ENCODE results near the gene RNF114. TPM values are rescaled to one million over a fixed set of nuclear protein-coding genes. Genes with fewer than 3 reads are reported as not detected.

RNF114 gene
- polyA plus RNA-seq, 1 of the 3 experiments (the other 2 are of a cell fraction): 55.0 TPM

DNA sequence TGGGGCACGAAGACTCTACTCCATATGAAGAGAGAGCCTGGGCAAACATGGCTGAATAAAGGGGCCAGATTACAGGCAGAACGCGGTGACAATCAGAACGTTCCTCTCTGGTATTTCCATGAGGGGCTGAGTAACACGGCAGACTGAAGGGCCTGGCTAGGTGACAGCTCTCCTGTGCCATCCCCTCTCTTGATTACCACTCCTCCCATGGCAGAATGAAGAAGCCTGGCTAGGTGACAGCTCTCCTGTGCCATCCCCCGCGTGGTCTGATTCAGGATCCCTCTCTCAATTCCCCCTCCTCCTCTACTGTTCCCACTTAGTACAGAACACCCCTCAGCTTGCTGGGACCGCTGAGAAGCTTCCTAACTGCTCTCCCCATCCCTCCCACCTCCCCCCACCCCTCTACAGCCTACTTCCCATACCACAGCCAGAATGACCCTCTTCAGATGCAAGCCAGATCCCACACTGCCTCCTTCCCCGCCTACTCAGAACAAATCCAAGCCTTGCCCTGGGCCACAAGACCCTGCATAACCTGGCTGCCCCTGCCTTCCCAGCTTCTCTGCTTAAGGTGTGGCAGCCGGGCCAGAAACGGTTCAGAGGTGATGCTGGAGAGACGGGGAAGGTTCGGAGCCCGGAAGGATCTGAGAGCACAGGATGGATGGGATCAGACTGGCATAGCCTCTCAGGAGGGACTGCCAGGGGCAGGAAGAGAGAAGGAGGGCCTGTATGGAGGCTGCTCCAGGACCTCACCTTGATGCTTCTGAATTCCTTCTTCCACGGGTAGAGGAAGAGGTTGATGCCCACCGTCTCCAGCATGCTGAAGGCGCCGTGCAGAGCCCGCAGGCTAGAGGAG is 28.6 kb upstream of the RNF114 start:
- WGBS (ENCODE audit: low lambda C conversion rate): 89% methylated on average over 19 of the region's 19 CpGs
- H2AFZ ChIP-seq (ENCODE audit: low read depth): no peak overlapping the region
- POLR2A ChIA-PET: interaction anchor here (1.6 kb wide), 1 partner anchor 8 kb away, joined by 3 read pairs; the partner anchor contains the start of gene SPATA2
- peaks cover 39% of the 10 kb centered on the region for H3K79me2 ChIP-seq (ENCODE audit: insufficient read depth)
- H3K4me3 ChIP-seq (ENCODE audit: low read depth in 2 of 2, low read length in 1 of 2): no peak overlapping the region
- no peak overlapping the region for H3K27ac ChIP-seq (ENCODE audit: low read depth in 2 of 2, low read length in 1 of 2)
- H3K27me3 ChIP-seq (ENCODE audit: insufficient read depth): no peaks in the 10 kb centered on the region
- H3K4me1 ChIP-seq (ENCODE audit: control insufficient read depth in 1 of 2, insufficient read depth in 2 of 2, low read depth in 1 of 2, low read length in 1 of 2): no peaks in the 10 kb centered on the region
- no peaks in the 10 kb centered on the region for H3F3A ChIP-seq (replicated peaks; ENCODE audit: insufficient read depth)
- H4K20me1 ChIP-seq (ENCODE audit: insufficient read depth): peaks cover 27% of the 10 kb centered on the region; the same call in 1 of the 2 replicates
- CTCF ChIA-PET: interaction anchor here (0.9 to 5.8 kb wide), 4 partner anchors 16 to 374 kb away, joined by 3 to 32 read pairs (median 5); no protein-coding TSS in a partner anchor
- no peak for DNase-seq
- no peak overlapping the region for H3K4me2 ChIP-seq
- no peak for TF ChIP-seq RXRA (IDR thresholded peaks at IDR 0.05; ENCODE audit: borderline replicate concordance, low read depth)
- no peak for TF ChIP-seq FOXM1 (IDR thresholded peaks at IDR 0.05; ENCODE audit: low read depth)
- no peak for TF ChIP-seq RCOR1 (IDR thresholded peaks at IDR 0.05; ENCODE audit: low read length)
- TF ChIP-seq, protein P1, sequence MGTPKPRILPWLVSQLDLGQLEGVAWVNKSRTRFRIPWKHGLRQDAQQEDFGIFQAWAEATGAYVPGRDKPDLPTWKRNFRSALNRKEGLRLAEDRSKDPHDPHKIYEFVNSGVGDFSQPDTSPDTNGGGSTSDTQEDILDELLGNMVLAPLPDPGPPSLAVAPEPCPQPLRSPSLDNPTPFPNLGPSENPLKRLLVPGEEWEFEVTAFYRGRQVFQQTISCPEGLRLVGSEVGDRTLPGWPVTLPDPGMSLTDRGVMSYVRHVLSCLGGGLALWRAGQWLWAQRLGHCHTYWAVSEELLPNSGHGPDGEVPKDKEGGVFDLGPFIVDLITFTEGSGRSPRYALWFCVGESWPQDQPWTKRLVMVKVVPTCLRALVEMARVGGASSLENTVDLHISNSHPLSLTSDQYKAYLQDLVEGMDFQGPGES (IDR thresholded peaks at IDR 0.05; ENCODE audit: low read depth, low read length): no peak
- no peak for TF ChIP-seq YY1 (IDR thresholded peaks at IDR 0.05; ENCODE audit: low read depth)
- TF ChIP-seq, protein P2, sequence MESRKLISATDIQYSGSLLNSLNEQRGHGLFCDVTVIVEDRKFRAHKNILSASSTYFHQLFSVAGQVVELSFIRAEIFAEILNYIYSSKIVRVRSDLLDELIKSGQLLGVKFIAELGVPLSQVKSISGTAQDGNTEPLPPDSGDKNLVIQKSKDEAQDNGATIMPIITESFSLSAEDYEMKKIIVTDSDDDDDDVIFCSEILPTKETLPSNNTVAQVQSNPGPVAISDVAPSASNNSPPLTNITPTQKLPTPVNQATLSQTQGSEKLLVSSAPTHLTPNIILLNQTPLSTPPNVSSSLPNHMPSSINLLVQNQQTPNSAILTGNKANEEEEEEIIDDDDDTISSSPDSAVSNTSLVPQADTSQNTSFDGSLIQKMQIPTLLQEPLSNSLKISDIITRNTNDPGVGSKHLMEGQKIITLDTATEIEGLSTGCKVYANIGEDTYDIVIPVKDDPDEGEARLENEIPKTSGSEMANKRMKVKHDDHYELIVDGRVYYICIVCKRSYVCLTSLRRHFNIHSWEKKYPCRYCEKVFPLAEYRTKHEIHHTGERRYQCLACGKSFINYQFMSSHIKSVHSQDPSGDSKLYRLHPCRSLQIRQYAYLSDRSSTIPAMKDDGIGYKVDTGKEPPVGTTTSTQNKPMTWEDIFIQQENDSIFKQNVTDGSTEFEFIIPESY (IDR thresholded peaks at IDR 0.05; ENCODE audit: borderline replicate concordance, low read depth): no peak
- no peak for TF ChIP-seq EZH2phosphoT487 (IDR thresholded peaks at IDR 0.05; ENCODE audit: borderline replicate concordance, low read depth)
- H3K36me3 ChIP-seq (replicated peaks in 1 of 2; ENCODE audit: control insufficient read depth in 1 of 2, insufficient read depth in 2 of 2, low read length in 1 of 2): peaks cover 9 to 52% of the 10 kb centered on the region in 2 experiments
- H3K9me2 ChIP-seq: no peaks in the 10 kb centered on the region
- no peaks in the 10 kb centered on the region for H3K9me3 ChIP-seq
- no peak overlapping the region for H3K9ac ChIP-seq

DNA sequence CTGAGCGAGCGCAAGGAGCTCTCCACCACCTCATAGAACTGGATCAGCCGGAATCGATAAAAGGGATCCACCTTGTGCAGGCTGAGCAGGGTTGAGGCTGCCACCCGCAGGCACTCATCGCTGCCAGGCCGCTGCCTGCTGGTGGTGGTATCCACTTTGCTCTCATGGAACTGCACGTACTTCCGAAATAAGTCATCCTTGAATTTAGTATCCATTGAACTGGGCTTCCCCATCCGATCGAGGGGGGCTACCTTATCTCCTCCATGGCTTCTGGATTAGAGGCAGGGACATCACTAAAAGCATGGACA is 28.0 kb upstream of the RNF114 start:
- Histone ChIP-seq H3K27me3 (ENCODE audit: insufficient read depth) (no peaks in the 10 kb centered on the region), H3F3A (replicated peaks; ENCODE audit: insufficient read depth) (no peaks in the 10 kb centered on the region), H3K36me3 (replicated peaks in 1 of 2; ENCODE audit: control insufficient read depth in 1 of 2, insufficient read depth in 2 of 2, low read length in 1 of 2) (peaks cover 9 to 51% of the 10 kb centered on the region in 2 experiments), H2AFZ (ENCODE audit: low read depth) (no peak overlapping the region), H3K4me3 (ENCODE audit: low read depth in 2 of 2, low read length in 1 of 2) (no peak overlapping the region), H3K9me3 (no peaks in the 10 kb centered on the region), H3K9ac (no peak overlapping the region), H3K27ac (ENCODE audit: low read depth in 2 of 2, low read length in 1 of 2) (no peak overlapping the region), H3K4me2 (no peak overlapping the region), H3K79me2 (ENCODE audit: insufficient read depth) (peaks cover 45% of the 10 kb centered on the region), H3K4me1 (ENCODE audit: control insufficient read depth in 1 of 2, insufficient read depth in 2 of 2, low read depth in 1 of 2, low read length in 1 of 2) (no peaks in the 10 kb centered on the region), H4K20me1 (ENCODE audit: insufficient read depth) (peaks cover 32% of the 10 kb centered on the region), H3K9me2 (no peaks in the 10 kb centered on the region)
- CTCF ChIA-PET: no interaction called here
- POLR2A ChIA-PET: no interaction called here
- 94% methylated on average over 9 of the region's 11 CpGs for WGBS (ENCODE audit: low lambda C conversion rate)
- DNase-seq: no peak
- TF ChIP-seq, protein P3, sequence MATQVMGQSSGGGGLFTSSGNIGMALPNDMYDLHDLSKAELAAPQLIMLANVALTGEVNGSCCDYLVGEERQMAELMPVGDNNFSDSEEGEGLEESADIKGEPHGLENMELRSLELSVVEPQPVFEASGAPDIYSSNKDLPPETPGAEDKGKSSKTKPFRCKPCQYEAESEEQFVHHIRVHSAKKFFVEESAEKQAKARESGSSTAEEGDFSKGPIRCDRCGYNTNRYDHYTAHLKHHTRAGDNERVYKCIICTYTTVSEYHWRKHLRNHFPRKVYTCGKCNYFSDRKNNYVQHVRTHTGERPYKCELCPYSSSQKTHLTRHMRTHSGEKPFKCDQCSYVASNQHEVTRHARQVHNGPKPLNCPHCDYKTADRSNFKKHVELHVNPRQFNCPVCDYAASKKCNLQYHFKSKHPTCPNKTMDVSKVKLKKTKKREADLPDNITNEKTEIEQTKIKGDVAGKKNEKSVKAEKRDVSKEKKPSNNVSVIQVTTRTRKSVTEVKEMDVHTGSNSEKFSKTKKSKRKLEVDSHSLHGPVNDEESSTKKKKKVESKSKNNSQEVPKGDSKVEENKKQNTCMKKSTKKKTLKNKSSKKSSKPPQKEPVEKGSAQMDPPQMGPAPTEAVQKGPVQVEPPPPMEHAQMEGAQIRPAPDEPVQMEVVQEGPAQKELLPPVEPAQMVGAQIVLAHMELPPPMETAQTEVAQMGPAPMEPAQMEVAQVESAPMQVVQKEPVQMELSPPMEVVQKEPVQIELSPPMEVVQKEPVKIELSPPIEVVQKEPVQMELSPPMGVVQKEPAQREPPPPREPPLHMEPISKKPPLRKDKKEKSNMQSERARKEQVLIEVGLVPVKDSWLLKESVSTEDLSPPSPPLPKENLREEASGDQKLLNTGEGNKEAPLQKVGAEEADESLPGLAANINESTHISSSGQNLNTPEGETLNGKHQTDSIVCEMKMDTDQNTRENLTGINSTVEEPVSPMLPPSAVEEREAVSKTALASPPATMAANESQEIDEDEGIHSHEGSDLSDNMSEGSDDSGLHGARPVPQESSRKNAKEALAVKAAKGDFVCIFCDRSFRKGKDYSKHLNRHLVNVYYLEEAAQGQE (IDR thresholded peaks at IDR 0.05; ENCODE audit: low read depth, low read length): no peak
- TF ChIP-seq FOXM1 (IDR thresholded peaks at IDR 0.05; ENCODE audit: low read depth) (no peak), RCOR1 (IDR thresholded peaks at IDR 0.05; ENCODE audit: low read length) (no peak), NFIC (IDR thresholded peaks at IDR 0.05; ENCODE audit: borderline replicate concordance) (no peak), TAF1 (IDR thresholded peaks at IDR 0.05; ENCODE audit: borderline replicate concordance, low read depth, low read length) (no peak), CHD2 (IDR thresholded peaks at IDR 0.05; ENCODE audit: low read length, partially characterized antibody) (no peak)
- TF ChIP-seq, protein P4, sequence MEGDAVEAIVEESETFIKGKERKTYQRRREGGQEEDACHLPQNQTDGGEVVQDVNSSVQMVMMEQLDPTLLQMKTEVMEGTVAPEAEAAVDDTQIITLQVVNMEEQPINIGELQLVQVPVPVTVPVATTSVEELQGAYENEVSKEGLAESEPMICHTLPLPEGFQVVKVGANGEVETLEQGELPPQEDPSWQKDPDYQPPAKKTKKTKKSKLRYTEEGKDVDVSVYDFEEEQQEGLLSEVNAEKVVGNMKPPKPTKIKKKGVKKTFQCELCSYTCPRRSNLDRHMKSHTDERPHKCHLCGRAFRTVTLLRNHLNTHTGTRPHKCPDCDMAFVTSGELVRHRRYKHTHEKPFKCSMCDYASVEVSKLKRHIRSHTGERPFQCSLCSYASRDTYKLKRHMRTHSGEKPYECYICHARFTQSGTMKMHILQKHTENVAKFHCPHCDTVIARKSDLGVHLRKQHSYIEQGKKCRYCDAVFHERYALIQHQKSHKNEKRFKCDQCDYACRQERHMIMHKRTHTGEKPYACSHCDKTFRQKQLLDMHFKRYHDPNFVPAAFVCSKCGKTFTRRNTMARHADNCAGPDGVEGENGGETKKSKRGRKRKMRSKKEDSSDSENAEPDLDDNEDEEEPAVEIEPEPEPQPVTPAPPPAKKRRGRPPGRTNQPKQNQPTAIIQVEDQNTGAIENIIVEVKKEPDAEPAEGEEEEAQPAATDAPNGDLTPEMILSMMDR (IDR thresholded peaks at IDR 0.05): no peak
- TF ChIP-seq, protein P5, sequence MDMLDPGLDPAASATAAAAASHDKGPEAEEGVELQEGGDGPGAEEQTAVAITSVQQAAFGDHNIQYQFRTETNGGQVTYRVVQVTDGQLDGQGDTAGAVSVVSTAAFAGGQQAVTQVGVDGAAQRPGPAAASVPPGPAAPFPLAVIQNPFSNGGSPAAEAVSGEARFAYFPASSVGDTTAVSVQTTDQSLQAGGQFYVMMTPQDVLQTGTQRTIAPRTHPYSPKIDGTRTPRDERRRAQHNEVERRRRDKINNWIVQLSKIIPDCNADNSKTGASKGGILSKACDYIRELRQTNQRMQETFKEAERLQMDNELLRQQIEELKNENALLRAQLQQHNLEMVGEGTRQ (IDR thresholded peaks at IDR 0.05; ENCODE audit: borderline replicate concordance, low read depth, low read length): no peak
- TF ChIP-seq, protein P6, sequence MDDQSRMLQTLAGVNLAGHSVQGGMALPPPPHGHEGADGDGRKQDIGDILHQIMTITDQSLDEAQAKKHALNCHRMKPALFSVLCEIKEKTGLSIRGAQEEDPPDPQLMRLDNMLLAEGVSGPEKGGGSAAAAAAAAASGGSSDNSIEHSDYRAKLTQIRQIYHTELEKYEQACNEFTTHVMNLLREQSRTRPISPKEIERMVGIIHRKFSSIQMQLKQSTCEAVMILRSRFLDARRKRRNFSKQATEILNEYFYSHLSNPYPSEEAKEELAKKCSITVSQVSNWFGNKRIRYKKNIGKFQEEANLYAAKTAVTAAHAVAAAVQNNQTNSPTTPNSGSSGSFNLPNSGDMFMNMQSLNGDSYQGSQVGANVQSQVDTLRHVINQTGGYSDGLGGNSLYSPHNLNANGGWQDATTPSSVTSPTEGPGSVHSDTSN (IDR thresholded peaks at IDR 0.05): no peak
